HG02870 (cell line): ENCODE measurements around the gene DNM3.
A peak's percentile ranks its signal among the peaks of the same experiment; 100 is the strongest.

ENCODE experiments used
- ATAC-seq: cut with Tn5 transposase; IDR thresholded peaks from one replicate; pipeline ENCODE4 v1.9.1; 2021; ENCODE audit warnings: mild to moderate bottlenecking, moderate library complexity; ENCODE audit not compliant: unreplicated experiment

The DNM3 gene

GRCh38 chr1:171868217-171868803, 27.0 kb downstream of the DNM3 start:
- no peak for ATAC-seq

GRCh38 chr1:171869097-171869496, 27.8 kb downstream of the DNM3 start:
- no peak for ATAC-seq

- ATAC-seq = no peak
Measured at GRCh38 chr1:171871848-171872247, 30.6 kb downstream of the DNM3 start.

GRCh38 chr1:171872430-171872829, 31.1 kb downstream of the DNM3 start:
- ATAC-seq = no peak

- ATAC-seq = no peak
Measured at GRCh38 chr1:171873664-171874063, 32.4 kb downstream of the DNM3 start.

GRCh38 chr1:171877701-171878100, 36.4 kb downstream of the DNM3 start:
- peak; percentile 99 for ATAC-seq

GRCh38 chr1:171879556-171879955, 38.3 kb downstream of the DNM3 start:
- no peak for ATAC-seq

- ATAC-seq = no peak
Measured at GRCh38 chr1:171881442-171881841, 40.1 kb downstream of the DNM3 start.

- peak; percentile 83 for ATAC-seq
Measured at GRCh38 chr1:171883849-171884248, 42.6 kb downstream of the DNM3 start.

- no peak for ATAC-seq
Measured at GRCh38 chr1:171884475-171884874, 43.2 kb downstream of the DNM3 start.

GRCh38 chr1:171890131-171890530, 48.8 kb downstream of the DNM3 start:
- no peak for ATAC-seq

- ATAC-seq = no peak
Measured at GRCh38 chr1:171896936-171897703, 55.8 kb downstream of the DNM3 start.

GRCh38 chr1:171898941-171899340, 57.6 kb downstream of the DNM3 start:
- no peak for ATAC-seq

- ATAC-seq = no peak
Measured at GRCh38 chr1:171899838-171900237, 58.5 kb downstream of the DNM3 start.

- no peak for ATAC-seq
Measured at GRCh38 chr1:171901245-171901644, 59.9 kb downstream of the DNM3 start.

GRCh38 chr1:171902527-171902926, 61.2 kb downstream of the DNM3 start:
- ATAC-seq = no peak

GRCh38 chr1:171904778-171905450, 63.6 kb downstream of the DNM3 start:
- ATAC-seq = no peak

GRCh38 chr1:171909711-171910110, 68.4 kb downstream of the DNM3 start:
- no peak for ATAC-seq

- ATAC-seq = no peak
Measured at GRCh38 chr1:171910786-171911185, 69.5 kb downstream of the DNM3 start.

GRCh38 chr1:171911506-171911905, 70.2 kb downstream of the DNM3 start:
- ATAC-seq = no peak

- no peak for ATAC-seq
Measured at GRCh38 chr1:171912509-171913175, 71.3 kb downstream of the DNM3 start.

GRCh38 chr1:171913385-171913784, 72.1 kb downstream of the DNM3 start:
- no peak for ATAC-seq
